Measurements from ENCODE around the gene KIF23.
A peak's percentile ranks its signal among the peaks of the same experiment; 100 is the strongest.

KIF23 gene

DNA sequence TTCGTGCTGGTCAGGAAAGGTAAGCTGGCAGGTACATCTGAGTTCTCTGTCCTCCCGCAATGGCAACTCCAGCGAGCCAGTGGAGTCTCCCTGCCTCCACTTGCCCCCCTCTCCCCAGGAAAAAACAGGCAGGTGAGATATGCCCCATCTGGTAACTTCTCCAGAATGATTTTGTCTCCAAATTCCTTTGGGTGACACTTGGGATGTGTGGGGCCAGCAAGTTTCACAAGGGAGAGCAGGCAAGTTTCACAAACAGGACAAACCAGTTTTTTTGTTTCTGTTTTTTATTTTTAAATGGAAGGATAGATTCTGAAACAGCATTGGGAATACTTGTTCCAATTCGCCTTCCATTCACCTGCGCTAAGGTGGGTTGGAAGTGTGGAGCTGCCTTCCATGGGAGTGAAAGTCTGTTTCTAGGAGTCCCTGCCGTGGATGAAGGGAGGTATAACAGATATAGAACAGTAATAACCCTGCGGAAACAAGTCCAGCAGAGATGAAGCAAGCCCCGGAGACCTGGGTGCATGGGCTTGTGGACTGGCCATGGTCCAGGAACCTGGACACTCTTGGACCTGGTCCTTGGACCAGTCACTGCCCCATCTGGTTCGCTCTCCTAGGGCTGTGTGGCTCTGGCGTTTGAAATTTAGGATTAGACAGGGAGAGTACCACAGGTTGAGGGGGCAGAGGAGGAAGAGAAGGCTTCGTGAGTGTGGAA lies 22.9 kb upstream of the KIF23 start:
- H3K27ac ChIP-seq (replicated peaks; ENCODE audit: low read length): no peak overlapping the region
- WGBS, 2 donors (ENCODE audit: extremely low coverage in 2 of 2, insufficient read length in 2 of 2, insufficient replicate concordance in 1 of 2): no CpG with 5 or more reads among the region's 11 CpGs
- H2BK5ac ChIP-seq (ENCODE audit: low read length): no peak overlapping the region
- no peak overlapping the region for H3K4me2 ChIP-seq (ENCODE audit: insufficient read depth, low read length, poor library complexity, severe bottlenecking)
- H2BK120ac ChIP-seq (ENCODE audit: low read depth, low read length): no peak overlapping the region
- H3K18ac ChIP-seq (ENCODE audit: low read length): no peak overlapping the region
- no peak overlapping the region for H4K91ac ChIP-seq (ENCODE audit: low read depth, low read length, poor library complexity)
- H3K9me3 ChIP-seq (replicated peaks in 1 of 2; ENCODE audit: control insufficient read depth in 2 of 2, insufficient read depth in 1 of 2, low read depth in 1 of 2, low read length in 2 of 2): no peaks in the 10 kb centered on the region
- H3K27me3 ChIP-seq (ENCODE audit: control insufficient read depth in 3 of 3, insufficient read depth in 3 of 3, low read depth in 1 of 3, low read length in 3 of 3): peaks cover 0 to 40% (median 0%) of the 10 kb centered on the region in 3 experiments
- no peak overlapping the region for H3K9ac ChIP-seq (ENCODE audit: low read depth, low read length, poor library complexity)
- H2AFZ ChIP-seq (ENCODE audit: low read length): no peak overlapping the region
- no peak for DNase-seq (ENCODE audit: low spot score)
- no peak overlapping the region for H3K4me3 ChIP-seq (ENCODE audit: low read length in 2 of 2)
- H3K4ac ChIP-seq (ENCODE audit: low read length): no peak overlapping the region
- no peaks in the 10 kb centered on the region for H3K36me3 ChIP-seq (replicated peaks in 1 of 2; ENCODE audit: control insufficient read depth in 2 of 2, insufficient read depth in 2 of 2, low read length in 2 of 2)
- H2AK5ac ChIP-seq (ENCODE audit: low read depth, low read length): no peak overlapping the region
- H3K23ac ChIP-seq (ENCODE audit: low read depth, low read length, poor library complexity): no peak overlapping the region
- no peak overlapping the region for H4K8ac ChIP-seq (ENCODE audit: low read depth, low read length)
- peaks cover under 1% of the 10 kb centered on the region for H3K79me1 ChIP-seq (ENCODE audit: low read depth, low read length)
- no peak overlapping the region for H2BK15ac ChIP-seq (ENCODE audit: low read length)
- H2BK12ac ChIP-seq (ENCODE audit: low read length): no peak overlapping the region
- no peak overlapping the region for H3K14ac ChIP-seq (ENCODE audit: low read length)
- peaks cover 4 to 14% of the 10 kb centered on the region in 2 donors for H3K4me1 ChIP-seq (ENCODE audit: control insufficient read depth in 2 of 2, insufficient read depth in 1 of 2, low read depth in 1 of 2, low read length in 2 of 2)

DNA sequence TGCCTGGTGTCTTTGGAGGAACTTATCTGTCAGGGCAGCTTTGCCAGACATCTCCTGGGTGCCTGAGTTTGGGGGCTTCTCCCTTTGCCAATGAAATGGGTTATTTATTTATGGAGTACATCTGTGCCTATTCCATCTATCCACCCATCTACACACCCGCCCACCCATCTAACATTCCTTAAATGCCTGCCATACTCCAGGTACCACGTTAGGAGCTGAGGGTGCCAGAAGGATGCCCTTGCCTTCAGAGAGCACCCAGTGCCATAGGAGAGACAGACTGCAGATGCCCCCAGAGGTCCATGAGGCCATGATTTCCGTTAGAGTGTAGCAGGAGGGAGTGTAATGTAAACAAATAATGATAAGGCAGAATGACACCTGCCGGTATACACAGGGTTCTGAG lies 21.8 kb upstream of the KIF23 start:
- WGBS, 2 donors (ENCODE audit: extremely low coverage in 2 of 2, insufficient read length in 2 of 2, insufficient replicate concordance in 1 of 2): no CpG with 5 or more reads among the region's 4 CpGs
- no peak overlapping the region for H3K4me3 ChIP-seq (ENCODE audit: low read length in 2 of 2)
- no peak overlapping the region for H2BK5ac ChIP-seq (ENCODE audit: low read length)

DNA sequence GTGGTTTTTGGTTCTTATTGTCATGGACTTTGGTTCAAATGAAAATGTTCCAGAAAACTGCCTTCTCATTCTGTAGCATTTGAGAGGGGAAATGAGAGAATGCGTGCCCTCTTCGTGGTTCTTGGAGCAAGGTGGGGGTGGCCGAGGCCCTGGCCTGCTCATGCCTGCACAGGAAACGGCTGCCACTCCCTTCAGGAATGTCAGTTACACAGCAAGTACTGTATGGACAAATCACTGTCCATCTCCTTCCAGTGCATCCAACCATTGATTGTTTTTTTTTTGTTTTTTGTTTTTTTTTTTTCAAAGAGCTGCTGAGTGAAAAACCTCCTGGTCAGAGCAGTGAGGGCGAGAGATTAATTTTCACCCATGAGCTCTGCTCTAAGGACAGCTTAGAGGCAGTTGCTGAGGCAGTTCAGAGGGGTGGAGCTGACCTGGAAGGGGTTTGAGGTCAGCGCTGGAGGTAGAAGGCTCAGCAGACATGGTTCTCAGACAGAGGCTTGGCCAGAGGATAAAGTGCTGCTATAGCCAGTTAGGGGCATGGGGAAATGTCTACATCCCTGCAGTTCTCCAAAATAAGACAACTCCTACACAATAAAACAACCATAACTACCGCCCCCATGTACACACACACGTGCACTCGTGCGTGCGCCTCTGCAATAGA lies 20.2 kb upstream of the KIF23 start:
- no peak overlapping the region for H2BK12ac ChIP-seq (ENCODE audit: low read length)
- no peak overlapping the region for H4K91ac ChIP-seq (ENCODE audit: low read depth, low read length, poor library complexity)
- no peak overlapping the region for H3K14ac ChIP-seq (ENCODE audit: low read length)
- no peak overlapping the region for H2BK15ac ChIP-seq (ENCODE audit: low read length)
- H3K4me1 ChIP-seq (ENCODE audit: control insufficient read depth in 2 of 2, insufficient read depth in 1 of 2, low read depth in 1 of 2, low read length in 2 of 2): peaks cover 4 to 15% of the 10 kb centered on the region in 2 donors
- H2AK5ac ChIP-seq (ENCODE audit: low read depth, low read length): no peak overlapping the region
- no peaks in the 10 kb centered on the region for H3K36me3 ChIP-seq (replicated peaks in 1 of 2; ENCODE audit: control insufficient read depth in 2 of 2, insufficient read depth in 2 of 2, low read length in 2 of 2)
- H3K4me2 ChIP-seq (ENCODE audit: insufficient read depth, low read length, poor library complexity, severe bottlenecking): no peak overlapping the region
- no CpG with 5 or more reads among the region's 11 CpGs for WGBS, 2 donors (ENCODE audit: extremely low coverage in 2 of 2, insufficient read length in 2 of 2, insufficient replicate concordance in 1 of 2)
- no peak overlapping the region for H3K4ac ChIP-seq (ENCODE audit: low read length)
- no peaks in the 10 kb centered on the region for H3K79me1 ChIP-seq (ENCODE audit: low read depth, low read length)
- H3K27me3 ChIP-seq (ENCODE audit: control insufficient read depth in 3 of 3, insufficient read depth in 3 of 3, low read depth in 1 of 3, low read length in 3 of 3): peaks cover 0 to 29% (median 0%) of the 10 kb centered on the region in 3 experiments
- H3K9me3 ChIP-seq (replicated peaks in 1 of 2; ENCODE audit: control insufficient read depth in 2 of 2, insufficient read depth in 1 of 2, low read depth in 1 of 2, low read length in 2 of 2): no peaks in the 10 kb centered on the region
- no peak overlapping the region for H3K9ac ChIP-seq (ENCODE audit: low read depth, low read length, poor library complexity)
- H3K23ac ChIP-seq (ENCODE audit: low read depth, low read length, poor library complexity): no peak overlapping the region
- peak overlapping the region; percentile 91 for H2AFZ ChIP-seq (ENCODE audit: low read length)
- H3K18ac ChIP-seq (ENCODE audit: low read length): no peak overlapping the region
- no peak for DNase-seq (ENCODE audit: low spot score)
- H3K27ac ChIP-seq (replicated peaks; ENCODE audit: low read length): no peak overlapping the region
- no peak overlapping the region for H2BK120ac ChIP-seq (ENCODE audit: low read depth, low read length)
- no peak overlapping the region for H3K4me3 ChIP-seq (ENCODE audit: low read length in 2 of 2)
- H4K8ac ChIP-seq (ENCODE audit: low read depth, low read length): no peak overlapping the region
- H2BK5ac ChIP-seq (ENCODE audit: low read length): no peak overlapping the region

More for the DNA sequence above, 21.8 kb upstream of the KIF23 start:
- Histone ChIP-seq H3K4me1 (ENCODE audit: control insufficient read depth in 2 of 2, insufficient read depth in 1 of 2, low read depth in 1 of 2, low read length in 2 of 2) (peaks cover 4 to 14% of the 10 kb centered on the region in 2 donors), H3K9me3 (replicated peaks in 1 of 2; ENCODE audit: control insufficient read depth in 2 of 2, insufficient read depth in 1 of 2, low read depth in 1 of 2, low read length in 2 of 2) (no peaks in the 10 kb centered on the region), H2AK5ac (ENCODE audit: low read depth, low read length) (no peak overlapping the region), H4K8ac (ENCODE audit: low read depth, low read length) (no peak overlapping the region), H4K91ac (ENCODE audit: low read depth, low read length, poor library complexity) (no peak overlapping the region), H2BK120ac (ENCODE audit: low read depth, low read length) (no peak overlapping the region), H3K79me1 (ENCODE audit: low read depth, low read length) (no peaks in the 10 kb centered on the region), H3K23ac (ENCODE audit: low read depth, low read length, poor library complexity) (no peak overlapping the region), H3K27ac (replicated peaks; ENCODE audit: low read length) (no peak overlapping the region), H3K14ac (ENCODE audit: low read length) (no peak overlapping the region), H3K9ac (ENCODE audit: low read depth, low read length, poor library complexity) (no peak overlapping the region), H3K27me3 (ENCODE audit: control insufficient read depth in 3 of 3, insufficient read depth in 3 of 3, low read depth in 1 of 3, low read length in 3 of 3) (peaks cover 0 to 43% (median 0%) of the 10 kb centered on the region in 3 experiments), H2BK12ac (ENCODE audit: low read length) (no peak overlapping the region), H2AFZ (ENCODE audit: low read length) (no peak overlapping the region), H3K36me3 (replicated peaks in 1 of 2; ENCODE audit: control insufficient read depth in 2 of 2, insufficient read depth in 2 of 2, low read length in 2 of 2) (no peaks in the 10 kb centered on the region), H3K18ac (ENCODE audit: low read length) (no peak overlapping the region), H3K4me2 (ENCODE audit: insufficient read depth, low read length, poor library complexity, severe bottlenecking) (no peak overlapping the region), H3K4ac (ENCODE audit: low read length) (no peak overlapping the region), H2BK15ac (ENCODE audit: low read length) (no peak overlapping the region)
- no peak for DNase-seq (ENCODE audit: low spot score)

DNA sequence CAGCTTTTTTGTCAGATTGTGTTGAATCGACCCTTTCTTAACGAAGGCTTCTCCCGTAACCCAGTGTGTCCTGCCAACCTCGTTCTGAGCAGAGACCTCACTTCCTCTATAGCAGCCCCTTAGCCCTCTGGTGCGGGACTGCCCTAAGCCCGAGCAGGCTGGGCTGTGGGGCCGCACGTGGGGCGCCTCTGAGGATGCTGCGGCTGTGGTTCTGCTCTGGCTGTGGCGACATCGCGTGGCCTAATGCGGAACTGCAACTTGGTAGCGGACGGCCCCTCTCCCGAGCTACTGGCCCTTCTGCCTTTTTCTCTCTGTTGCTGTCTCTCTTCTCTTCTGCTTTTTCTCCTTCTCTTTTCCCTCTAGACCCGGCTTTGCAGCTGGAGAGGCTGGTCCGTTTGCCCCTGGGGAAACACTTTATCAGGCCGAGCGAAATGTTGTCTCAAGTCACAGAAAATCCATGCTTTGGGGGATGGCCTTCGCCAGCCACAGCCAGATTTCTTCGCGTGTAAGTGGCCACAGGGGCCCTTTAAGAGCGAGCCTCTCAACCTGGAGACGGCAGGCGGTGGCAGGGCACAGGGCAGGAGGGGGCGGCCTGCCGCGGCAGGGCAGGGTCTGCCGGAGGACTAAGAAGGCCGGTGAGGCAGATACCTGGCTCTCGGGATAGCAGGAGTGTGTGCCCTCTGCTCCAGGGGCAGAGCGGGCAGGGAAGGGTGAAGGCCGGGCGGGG lies 19.4 kb upstream of the KIF23 start:
- Histone ChIP-seq H2BK120ac (ENCODE audit: low read depth, low read length) (no peak overlapping the region), H3K79me1 (ENCODE audit: low read depth, low read length) (no peaks in the 10 kb centered on the region), H3K18ac (ENCODE audit: low read length) (peak overlapping the region; percentile 46), H2BK12ac (ENCODE audit: low read length) (no peak overlapping the region), H2BK15ac (ENCODE audit: low read length) (no peak overlapping the region), H4K8ac (ENCODE audit: low read depth, low read length) (no peak overlapping the region), H3K9me3 (replicated peaks in 1 of 2; ENCODE audit: control insufficient read depth in 2 of 2, insufficient read depth in 1 of 2, low read depth in 1 of 2, low read length in 2 of 2) (no peaks in the 10 kb centered on the region), H2BK5ac (ENCODE audit: low read length) (no peak overlapping the region), H3K36me3 (replicated peaks in 1 of 2; ENCODE audit: control insufficient read depth in 2 of 2, insufficient read depth in 2 of 2, low read length in 2 of 2) (no peaks in the 10 kb centered on the region), H3K4ac (ENCODE audit: low read length) (no peak overlapping the region), H3K9ac (ENCODE audit: low read depth, low read length, poor library complexity) (no peak overlapping the region), H3K27ac (replicated peaks; ENCODE audit: low read length) (no peak overlapping the region), H3K4me1 (ENCODE audit: control insufficient read depth in 2 of 2, insufficient read depth in 1 of 2, low read depth in 1 of 2, low read length in 2 of 2) (peaks cover 4 to 15% of the 10 kb centered on the region in 2 donors), H3K4me2 (ENCODE audit: insufficient read depth, low read length, poor library complexity, severe bottlenecking) (no peak overlapping the region), H3K4me3 (ENCODE audit: low read length in 2 of 2) (no peak overlapping the region), H2AK5ac (ENCODE audit: low read depth, low read length) (no peak overlapping the region), H3K27me3 (ENCODE audit: control insufficient read depth in 3 of 3, insufficient read depth in 3 of 3, low read depth in 1 of 3, low read length in 3 of 3) (peaks cover 0 to 21% (median 0%) of the 10 kb centered on the region in 3 experiments), H4K91ac (ENCODE audit: low read depth, low read length, poor library complexity) (no peak overlapping the region), H2AFZ (ENCODE audit: low read length) (peak overlapping the region; percentile 91), H3K23ac (ENCODE audit: low read depth, low read length, poor library complexity) (no peak overlapping the region), H3K14ac (ENCODE audit: low read length) (no peak overlapping the region)
- DNase-seq (ENCODE audit: low spot score): peak; percentile 77
- no CpG with 5 or more reads among the region's 36 CpGs for WGBS, 2 donors (ENCODE audit: extremely low coverage in 2 of 2, insufficient read length in 2 of 2, insufficient replicate concordance in 1 of 2)

Measured in neuronal stem cell (in vitro differentiated cells).